ENCODE measurements around the gene TTLL11.

DNA sequence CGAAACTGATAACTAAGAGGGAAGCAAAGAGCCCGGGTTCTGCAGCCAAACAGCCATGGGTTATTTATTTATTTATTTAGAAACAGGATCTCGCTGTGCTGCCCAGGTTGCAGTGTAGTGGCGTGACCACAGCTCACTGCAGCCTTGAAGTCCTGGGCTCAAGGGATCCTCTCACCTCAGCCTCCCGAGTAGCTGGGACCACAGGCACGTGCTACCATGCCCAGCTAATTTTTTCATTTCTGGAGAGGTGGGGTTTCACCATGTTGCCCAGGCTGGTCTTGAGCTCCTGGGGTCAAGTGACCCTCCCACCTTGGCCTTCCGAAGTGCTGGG is 42.4 kb upstream of the TTLL11 start:
- no peak for TF ChIP-seq POLR2AphosphoS5 (IDR thresholded peaks at IDR 0.05)
- TF ChIP-seq CTCF (IDR thresholded peaks at IDR 0.05), result no peak

All from prostate gland (tissue), 2 donors.